Stimulated activated CD4-positive, alpha-beta T cell treated with anti-CD3 and anti-CD28 coated beads, TNF-alpha, amount 100 ng/mL, for 48 hours (primary cell): ENCODE measurements around the gene COP1.
"Not testable (repeated sequence)": the region's sequence is repeated elsewhere in the genome, so short reads cannot be mapped to it uniquely, and the experiment has no call there.

ENCODE experiments used
- DNase-seq, 3 donors: peaks; one replicate each; pipeline ENCODE4 v3.0.0-alpha.2; 2020; ENCODE audit warnings: low read depth in 3 of 3

Gene COP1

GRCh38 chr1:176043537-176043936, 163.5 kb downstream of the COP1 start:
- no peak for DNase-seq

GRCh38 chr1:176033881-176034280, 173.2 kb downstream of the COP1 start:
- DNase-seq, result no peak

- DNase-seq, result no peak
Observed at GRCh38 chr1:176033474-176033873, 173.6 kb downstream of the COP1 start.

GRCh38 chr1:176032040-176032645, 174.9 kb downstream of the COP1 start:
- no peak for DNase-seq

- no peak for DNase-seq
Observed at GRCh38 chr1:176029609-176030008, 177.5 kb downstream of the COP1 start.

GRCh38 chr1:176029155-176029554, 177.9 kb downstream of the COP1 start:
- no peak for DNase-seq

- peak in 2 of 3 donors; percentile 4 to 30 for DNase-seq
Observed at GRCh38 chr1:176027934-176028333, 179.2 kb downstream of the COP1 start.

GRCh38 chr1:176022574-176022973, 184.5 kb downstream of the COP1 start:
- no peak for DNase-seq

GRCh38 chr1:176017722-176018121, 189.4 kb downstream of the COP1 start:
- DNase-seq, result no peak

GRCh38 chr1:176009951-176010350, 197.1 kb downstream of the COP1 start:
- DNase-seq, result no peak

- DNase-seq, result not testable (repeated sequence)
Observed at GRCh38 chr1:176007756-176008389, 199.2 kb downstream of the COP1 start.

- DNase-seq, result not testable (repeated sequence)
Observed at GRCh38 chr1:175994660-175995059, 212.4 kb downstream of the COP1 start.

- DNase-seq, result not testable (repeated sequence)
Observed at GRCh38 chr1:175992825-175993224, 214.3 kb downstream of the COP1 start.

GRCh38 chr1:175992202-175992601, 214.9 kb downstream of the COP1 start:
- DNase-seq, result not testable (repeated sequence)

- DNase-seq, result no peak
Observed at GRCh38 chr1:175984813-175985212, 222.3 kb downstream of the COP1 start.

- DNase-seq, result no peak
Observed at GRCh38 chr1:175984057-175984812, 222.9 kb downstream of the COP1 start.

GRCh38 chr1:175983363-175983762, 223.7 kb downstream of the COP1 start:
- not testable (repeated sequence) for DNase-seq

GRCh38 chr1:175981128-175981527, 226.0 kb downstream of the COP1 start:
- DNase-seq, result no peak

GRCh38 chr1:175978926-175979325, 228.2 kb downstream of the COP1 start:
- DNase-seq, result no peak

- DNase-seq, result no peak
Observed at GRCh38 chr1:175978476-175978875, 228.6 kb downstream of the COP1 start.

GRCh38 chr1:175976865-175977642, 230.0 kb downstream of the COP1 start:
- no peak for DNase-seq

- DNase-seq, result no peak
Observed at GRCh38 chr1:175969231-175969630, 237.9 kb downstream of the COP1 start.
